Gastroesophageal sphincter (tissue), 4 donors: ENCODE results near the gene HTR7. TPM values are rescaled to one million over a fixed set of nuclear protein-coding genes. Genes with fewer than 3 reads are reported as not detected.
"Not testable (repeated sequence)": the region's sequence is repeated elsewhere in the genome, so short reads cannot be mapped to it uniquely, and the experiment has no call there.

Source experiments
- ATAC-seq: fragments of 150-250 bp; one replicate; pipeline ENCODE4 v1.9.1; 2016; ENCODE audit warnings: mild to moderate bottlenecking, moderate library complexity
- H3K27ac ChIP-seq, 4 donors: fragments of 200-600 bp; sonication (generic) in 3 of 4; 1 replicate in 3 of 4; 2 replicates in 1 of 4; pipeline ENCODE4 v1.5.1; 2016 to 2019
- H3K27me3 ChIP-seq: fragments of 200-600 bp; sonication (generic); one replicate; pipeline ENCODE4 v1.5.1; 2019
- H3K36me3 ChIP-seq, 2 donors: fragments of 200-600 bp; sonication (generic); one replicate each; pipeline ENCODE4 v1.5.1; 2019; ENCODE audit warnings: control low read depth in 1 of 2
- H3K4me1 ChIP-seq, 3 donors: fragments of 200-600 bp; sonication (generic); 1 replicate in 2 of 3; 2 replicates in 1 of 3; pipeline ENCODE4 v1.5.1; 2016 to 2019; ENCODE audit warnings: control low read depth in 2 of 3
- H3K4me3 ChIP-seq, 2 donors: fragments of 200-600 bp; sonication (generic); one replicate each; pipeline ENCODE4 v1.5.1; 2019; ENCODE audit warnings: mild to moderate bottlenecking in 1 of 2, moderate library complexity in 1 of 2
- H3K9me3 ChIP-seq, 3 donors: fragments of 200-600 bp; sonication (generic); one replicate each; pipeline ENCODE4 v1.5.1; 2017 to 2019; ENCODE audit warnings: control low read depth in 2 of 3
- CTCF ChIP-seq, 4 experiments: fragments of 200-600 bp in 2 of 4; fragments of 450-650 bp in 2 of 4; sonication (generic) in 1 of 4; IDR thresholded peaks; one replicate each; pipeline ENCODE4 v1.5.1; 2017 to 2019; ENCODE audit warnings: antibody characterized with exemption in 4 of 4, mild to moderate bottlenecking in 2 of 4, moderate library complexity in 2 of 4
- EP300 ChIP-seq: sonication (generic); formaldehyde crosslinking; IDR thresholded peaks from one replicate; pipeline ENCODE4 v1.6.1; 2017; ENCODE audit warnings: antibody characterized with exemption, mild to moderate bottlenecking
- POLR2A ChIP-seq, 2 donors: fragments of 450-650 bp; IDR thresholded peaks; one replicate each; pipeline ENCODE4 v1.6.1; 2017; ENCODE audit warnings: antibody characterized with exemption in 2 of 2, mild to moderate bottlenecking in 2 of 2, moderate library complexity in 1 of 2
- POLR2AphosphoS5 ChIP-seq: sonication (generic); formaldehyde crosslinking; IDR thresholded peaks from one replicate; pipeline ENCODE4 v1.6.1; 2017; ENCODE audit warnings: antibody characterized with exemption
- WGBS, 2 donors: methylation state at CpG; one replicate each; pipeline ENCODE4 v1.1.5; 2018; ENCODE audit warnings: low coverage in 1 of 2; 5-methylcytosine and 5-hydroxymethylcytosine counted together
- total RNA-seq, 4 donors: library from RNA; depleted of rRNA; stranded (reverse); fragments of >200 nt; gene quantifications; one replicate each; pipeline ENCODE4 v1.1.0, GENCODE V29; 2016

Gene HTR7
- 1 to 10 TPM in 1 of 4 donors, under 1 TPM in 3; 0.19 to 7.9 (median 0.41) TPM for total RNA-seq

- ATAC-seq: peak; percentile 87
- TF ChIP-seq CTCF (IDR thresholded peaks at IDR 0.05): peak in 3 of 4 experiments; percentile 47 to 79 (median 64)
- no peak for TF ChIP-seq EP300
- TF ChIP-seq POLR2AphosphoS5: no peak
- no peak for TF ChIP-seq POLR2A (IDR thresholded peaks at IDR 0.05)
- H3K4me1 ChIP-seq: peaks cover 0 to 21% (median 0%) of the 10 kb centered on the region in 3 donors
Observed at GRCh38 chr10:90857635-90858460, at the start of gene HTR7. Gene HTR7 (minus strand): TSS chr10:90858039. CDS start chr10:90857671, 368 bp downstream.

GRCh38 chr10:90906596-90906995, 48.8 kb upstream of the HTR7 start:
- no peak overlapping the region for H3K4me3 ChIP-seq
- no peaks in the 10 kb centered on the region for H3K9me3 ChIP-seq
- H3K27me3 ChIP-seq: no peaks in the 10 kb centered on the region
- H3K4me1 ChIP-seq: peaks cover 0 to under 1% (median 0%) of the 10 kb centered on the region in 3 donors
- 35 to 92% methylated on average over 1 of the region's 1 CpG for WGBS, 2 donors
- TF ChIP-seq EP300: no peak
- TF ChIP-seq CTCF (IDR thresholded peaks at IDR 0.05): no peak
- TF ChIP-seq POLR2AphosphoS5: no peak
- no peak for TF ChIP-seq POLR2A (IDR thresholded peaks at IDR 0.05)
- no peak overlapping the region for H3K27ac ChIP-seq
- peaks cover 0 to 57% of the 10 kb centered on the region in 2 donors for H3K36me3 ChIP-seq
- ATAC-seq: no peak

More at GRCh38 chr10:90857635-90858460, at the start of gene HTR7:
- WGBS, 2 donors: no CpG with 5 or more reads among the region's 104 CpGs
- Histone ChIP-seq H3K27ac (peak within 1 kb of the TSS in 2 of 4 donors; percentile 57 to 73), H3K4me3 (peak within 1 kb of the TSS; percentile 55 to 71), H3K9me3 (no peaks in the 10 kb centered on the region), H3K36me3 (no peaks in the 10 kb centered on the region), H3K27me3 (peaks cover 53% of the 10 kb centered on the region)

- Histone ChIP-seq H3K27ac (no peak overlapping the region), H3K4me1 (no peaks in the 10 kb centered on the region), H3K27me3 (no peaks in the 10 kb centered on the region), H3K9me3 (no peaks in the 10 kb centered on the region), H3K4me3 (no peak overlapping the region), H3K36me3 (peaks cover 0 to 64% of the 10 kb centered on the region in 2 donors)
- ATAC-seq: no peak
- no peak for TF ChIP-seq POLR2AphosphoS5
- TF ChIP-seq EP300: no peak
- no peak for TF ChIP-seq POLR2A (IDR thresholded peaks at IDR 0.05)
- TF ChIP-seq CTCF (IDR thresholded peaks at IDR 0.05): no peak
- WGBS, 2 donors: 56 to 100% methylated on average over 1 of the region's 1 CpG
Observed at GRCh38 chr10:90905925-90906324, 48.1 kb upstream of the HTR7 start.

GRCh38 chr10:90896916-90897315, 39.1 kb upstream of the HTR7 start:
- H3K27me3 ChIP-seq, H3K4me3 ChIP-seq, ATAC-seq, H3K4me1 ChIP-seq, H3K27ac ChIP-seq, H3K9me3 ChIP-seq: not testable (repeated sequence)
- 85 to 87% methylated on average over 2 of the region's 2 CpGs for WGBS, 2 donors
- peaks cover 0 to 89% of the 10 kb centered on the region in 2 donors for H3K36me3 ChIP-seq

- TF ChIP-seq POLR2A (IDR thresholded peaks at IDR 0.05): no peak
- TF ChIP-seq EP300: no peak
- no peak for TF ChIP-seq CTCF (IDR thresholded peaks at IDR 0.05)
- TF ChIP-seq POLR2AphosphoS5: no peak
- peaks cover 0 to 94% of the 10 kb centered on the region in 2 donors for H3K36me3 ChIP-seq
- H3K4me3 ChIP-seq: no peak overlapping the region
- H3K9me3 ChIP-seq: no peaks in the 10 kb centered on the region
- H3K4me1 ChIP-seq: no peaks in the 10 kb centered on the region
- no peaks in the 10 kb centered on the region for H3K27me3 ChIP-seq
- no peak for ATAC-seq
- H3K27ac ChIP-seq: no peak overlapping the region
- WGBS, 2 donors: 89% methylated on average over 3 of the region's 3 CpGs
Observed at GRCh38 chr10:90893190-90893589, 35.4 kb upstream of the HTR7 start.
